Liver (tissue), 9 donors: ENCODE data around the gene SH3PXD2B. TPM values are rescaled to one million over a fixed set of nuclear protein-coding genes. Genes with fewer than 3 reads are reported as not detected.

Experiments used
- DNase-seq: peaks from one replicate; pipeline ENCODE4 v3.0.0-alpha.2; 2017; ENCODE audit warnings: low spot score
- H3K27ac ChIP-seq, 2 donors: one replicate each; pipeline ENCODE4 v1.7.0; 2013; ENCODE audit warnings: inconsistent platforms in 2 of 2, low read length in 2 of 2, control low read depth in 1 of 2, low read depth in 1 of 2, mild to moderate bottlenecking in 1 of 2
- H3K27me3 ChIP-seq, 4 donors: one replicate each; pipeline versions ENCODE4 v1.6.1 to v1.7.0; 2013; ENCODE audit warnings: low read length in 3 of 4, inconsistent platforms in 1 of 4, mild to moderate bottlenecking in 1 of 4, moderate library complexity in 1 of 4; ENCODE audit not compliant: control insufficient read depth in 4 of 4, insufficient read depth in 4 of 4
- H3K36me3 ChIP-seq, 4 donors: one replicate each; pipeline versions ENCODE4 v1.6.1 to v1.7.0; 2013; ENCODE audit warnings: low read length in 3 of 4, mild to moderate bottlenecking in 3 of 4, low read depth in 1 of 4, moderate library complexity in 1 of 4; ENCODE audit not compliant: control insufficient read depth in 4 of 4, insufficient read depth in 3 of 4
- H3K4me1 ChIP-seq, 4 donors: one replicate each; pipeline versions ENCODE4 v1.6.1 to v1.7.0; 2013; ENCODE audit warnings: low read length in 3 of 4, mild to moderate bottlenecking in 3 of 4, moderate library complexity in 1 of 4; ENCODE audit not compliant: control insufficient read depth in 4 of 4, insufficient read depth in 4 of 4
- H3K4me3 ChIP-seq, 3 donors: one replicate each; pipeline versions ENCODE4 v1.6.1 to v1.7.0; 2013; ENCODE audit warnings: low read length in 3 of 3, control low read depth in 1 of 3, low read depth in 1 of 3, mild to moderate bottlenecking in 1 of 3
- H3K9ac ChIP-seq, 2 donors: one replicate each; pipeline ENCODE4 v1.7.0; 2013; ENCODE audit warnings: low read length in 2 of 2, mild to moderate bottlenecking in 2 of 2, moderate library complexity in 2 of 2, control low read depth in 1 of 2, low read depth in 1 of 2
- H3K9me3 ChIP-seq, 4 donors: one replicate each; pipeline versions ENCODE4 v1.6.1 to v1.7.0; 2013; ENCODE audit warnings: low read length in 3 of 4; ENCODE audit not compliant: control insufficient read depth in 4 of 4
- ATF3 ChIP-seq: IDR thresholded peaks from 2 replicates; pipeline ENCODE4 v1.6.1; 2016; ENCODE audit warnings: antibody characterized with exemption
- CTCF ChIP-seq: fragments of 150-350 bp; IDR thresholded peaks from 2 replicates; pipeline ENCODE4 v1.5.1; 2017; ENCODE audit warnings: improper control_type of control experiment, low read depth, low read length; ENCODE audit not compliant: missing input control
- EGR1 ChIP-seq, 2 donors: IDR thresholded peaks; 2 replicates each; pipeline ENCODE4 v1.6.1; 2016 to 2018; ENCODE audit warnings: antibody characterized with exemption in 2 of 2, low read depth in 2 of 2
- FOXA1 ChIP-seq: IDR thresholded peaks from 2 replicates; pipeline ENCODE4 v1.6.1; 2016; ENCODE audit warnings: antibody characterized with exemption
- FOXA2 ChIP-seq: IDR thresholded peaks from 2 replicates; pipeline ENCODE4 v1.6.1; 2016; ENCODE audit warnings: antibody characterized with exemption
- GABPA ChIP-seq, 2 donors: IDR thresholded peaks in 1 of 2; conservative IDR thresholded peaks in 1 of 2; 2 replicates each; pipeline ENCODE4 v1.6.1; 2016; ENCODE audit warnings: antibody characterized with exemption in 2 of 2, mild to moderate bottlenecking in 1 of 2, moderate library complexity in 1 of 2
- HNF4A ChIP-seq, 2 donors: conservative IDR thresholded peaks; 2 replicates each; pipeline ENCODE4 v1.6.1; 2016; ENCODE audit warnings: antibody characterized with exemption in 2 of 2, mild to moderate bottlenecking in 2 of 2
- HNF4G ChIP-seq: IDR thresholded peaks from 2 replicates; pipeline ENCODE4 v1.6.1; 2016; ENCODE audit warnings: antibody characterized with exemption
- JUND ChIP-seq, 2 donors: IDR thresholded peaks; 2 replicates each; pipeline ENCODE4 v1.6.1; 2016; ENCODE audit warnings: antibody characterized with exemption in 2 of 2
- MAX ChIP-seq: IDR thresholded peaks from 2 replicates; pipeline ENCODE4 v1.6.1; 2016; ENCODE audit warnings: antibody characterized with exemption
- NR2F2 ChIP-seq: IDR thresholded peaks from 2 replicates; pipeline ENCODE4 v1.6.1; 2016; ENCODE audit warnings: antibody characterized with exemption
- RAD21 ChIP-seq, 2 donors: IDR thresholded peaks; 2 replicates each; pipeline ENCODE4 v1.6.1; 2016; ENCODE audit warnings: antibody characterized with exemption in 2 of 2, mild to moderate bottlenecking in 2 of 2
- RXRA ChIP-seq, 2 donors: IDR thresholded peaks; 2 replicates each; pipeline ENCODE4 v1.6.1; 2017 to 2018; ENCODE audit warnings: antibody characterized with exemption in 2 of 2, mild to moderate bottlenecking in 1 of 2
- SP1 ChIP-seq: IDR thresholded peaks from 2 replicates; pipeline ENCODE4 v1.6.1; 2018; ENCODE audit warnings: antibody characterized with exemption, mild to moderate bottlenecking
- TAF1 ChIP-seq: conservative IDR thresholded peaks from 2 replicates; pipeline ENCODE4 v1.6.1; 2016; ENCODE audit warnings: antibody characterized with exemption, mild to moderate bottlenecking
- YY1 ChIP-seq: IDR thresholded peaks from 2 replicates; pipeline ENCODE4 v1.6.1; 2016; ENCODE audit warnings: antibody characterized with exemption, mild to moderate bottlenecking
- ZBTB33 ChIP-seq: IDR thresholded peaks from 2 replicates; pipeline ENCODE4 v1.6.1; 2016; ENCODE audit warnings: antibody characterized with exemption
- WGBS: extraction: QIAGEN DNeasy Blood & Tissue Kit; methylation state at CpG from one replicate; pipeline ENCODE4 v1.1.7; 2013; 5-methylcytosine and 5-hydroxymethylcytosine counted together
- polyA plus RNA-seq, 2 donors: library from polyadenylated mRNA; stranded (reverse) in 1 of 2; unstranded in 1 of 2; fragments of 200-250 nt in 1 of 2; fragments of >200 nt in 1 of 2; fragmentation: Nextera tagmentation in 1 of 2; extraction: Ambion mirVana in 1 of 2; gene quantifications; one replicate each; pipeline versions ENCODE4 v1.2.1 to v1.2.3, GENCODE V29; 2013 to 2015
- total RNA-seq, 2 donors: library from RNA; depleted of rRNA; stranded (reverse); fragments of >200 nt; gene quantifications; one replicate each; pipeline ENCODE4 v1.2.3, GENCODE V29; 2014
- TF ChIP-seq, protein P1 (sequence below): IDR thresholded peaks from 2 replicates; pipeline ENCODE4 v1.6.1; 2016; ENCODE audit warnings: antibody characterized with exemption, mild to moderate bottlenecking
- donor health status: healthy.
- donor health status: healthy.
- donor health status: healthy.
- donor health status: healthy.
- donor health status: healthy.

The SH3PXD2B gene
- total and polyA plus RNA-seq, 4 donors, result 1.1 to 3.3 (median 2.2) TPM

- Histone ChIP-seq H3K9me3 (no peaks in the 10 kb centered on the region), H3K9ac (no peak overlapping the region), H3K27me3 (no peaks in the 10 kb centered on the region), H3K27ac (no peak overlapping the region), H3K4me3 (no peak overlapping the region), H3K4me1 (no peaks in the 10 kb centered on the region), H3K36me3 (no peaks in the 10 kb centered on the region)
- WGBS, result 73% methylated on average over 2 of the region's 2 CpGs
- no peak for DNase-seq
- TF ChIP-seq RAD21 (IDR thresholded peaks at IDR 0.05), result peak in 1 of 2 donors; percentile 38
- no peak for TF ChIP-seq FOXA2
Measured at GRCh38 chr5:172389578-172390112, 64.7 kb downstream of the SH3PXD2B start.

GRCh38 chr5:172388246-172388733, 66.0 kb downstream of the SH3PXD2B start:
- TF ChIP-seq TAF1 (no peak), RXRA (IDR thresholded peaks at IDR 0.05) (no peak), SP1 (no peak), EGR1 (IDR thresholded peaks at IDR 0.05; ENCODE audit: low read depth in 2 of 2) (no peak), ZBTB33 (no peak), HNF4G (no peak), FOXA2 (no peak), HNF4A (conservative IDR thresholded peaks at IDR 0.05) (no peak), MAX (no peak), ATF3 (no peak), JUND (IDR thresholded peaks at IDR 0.05) (no peak), RAD21 (IDR thresholded peaks at IDR 0.05) (no peak), NR2F2 (no peak), GABPA (IDR thresholded peaks at IDR 0.05 in 1 of 2, conservative IDR thresholded peaks at IDR 0.05 in 1 of 2) (no peak), YY1 (no peak), CTCF (no peak), FOXA1 (no peak)
- TF ChIP-seq, protein P1, sequence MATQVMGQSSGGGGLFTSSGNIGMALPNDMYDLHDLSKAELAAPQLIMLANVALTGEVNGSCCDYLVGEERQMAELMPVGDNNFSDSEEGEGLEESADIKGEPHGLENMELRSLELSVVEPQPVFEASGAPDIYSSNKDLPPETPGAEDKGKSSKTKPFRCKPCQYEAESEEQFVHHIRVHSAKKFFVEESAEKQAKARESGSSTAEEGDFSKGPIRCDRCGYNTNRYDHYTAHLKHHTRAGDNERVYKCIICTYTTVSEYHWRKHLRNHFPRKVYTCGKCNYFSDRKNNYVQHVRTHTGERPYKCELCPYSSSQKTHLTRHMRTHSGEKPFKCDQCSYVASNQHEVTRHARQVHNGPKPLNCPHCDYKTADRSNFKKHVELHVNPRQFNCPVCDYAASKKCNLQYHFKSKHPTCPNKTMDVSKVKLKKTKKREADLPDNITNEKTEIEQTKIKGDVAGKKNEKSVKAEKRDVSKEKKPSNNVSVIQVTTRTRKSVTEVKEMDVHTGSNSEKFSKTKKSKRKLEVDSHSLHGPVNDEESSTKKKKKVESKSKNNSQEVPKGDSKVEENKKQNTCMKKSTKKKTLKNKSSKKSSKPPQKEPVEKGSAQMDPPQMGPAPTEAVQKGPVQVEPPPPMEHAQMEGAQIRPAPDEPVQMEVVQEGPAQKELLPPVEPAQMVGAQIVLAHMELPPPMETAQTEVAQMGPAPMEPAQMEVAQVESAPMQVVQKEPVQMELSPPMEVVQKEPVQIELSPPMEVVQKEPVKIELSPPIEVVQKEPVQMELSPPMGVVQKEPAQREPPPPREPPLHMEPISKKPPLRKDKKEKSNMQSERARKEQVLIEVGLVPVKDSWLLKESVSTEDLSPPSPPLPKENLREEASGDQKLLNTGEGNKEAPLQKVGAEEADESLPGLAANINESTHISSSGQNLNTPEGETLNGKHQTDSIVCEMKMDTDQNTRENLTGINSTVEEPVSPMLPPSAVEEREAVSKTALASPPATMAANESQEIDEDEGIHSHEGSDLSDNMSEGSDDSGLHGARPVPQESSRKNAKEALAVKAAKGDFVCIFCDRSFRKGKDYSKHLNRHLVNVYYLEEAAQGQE, result no peak
- no peak overlapping the region for H3K4me3 ChIP-seq
- DNase-seq, result no peak
- H3K27ac ChIP-seq, result no peak overlapping the region
- H3K27me3 ChIP-seq, result no peaks in the 10 kb centered on the region
- H3K36me3 ChIP-seq, result no peaks in the 10 kb centered on the region
- no peaks in the 10 kb centered on the region for H3K9me3 ChIP-seq
- peaks cover 0 to 5% (median 4%) of the 10 kb centered on the region in 4 donors for H3K4me1 ChIP-seq
- H3K9ac ChIP-seq, result no peak overlapping the region
- 92% methylated on average over 2 of the region's 2 CpGs for WGBS
